GM06990 (cell line): ENCODE measurements around the gene BRD4.
A peak's percentile ranks its signal among the peaks of the same experiment; 100 is the strongest.

ENCODE experiments used
- DNase-seq: peaks from one replicate; pipeline ENCODE4 v3.0.0-alpha.2; 2011; ENCODE audit not compliant: insufficient read length; ENCODE audit errors: extremely low read depth
- H3K27me3 ChIP-seq: replicated peaks from 2 replicates; pipeline ENCODE4 v1.6.0; 2011; ENCODE audit warnings: low read length; ENCODE audit not compliant: control insufficient read depth, insufficient read depth
- H3K36me3 ChIP-seq: 2 replicates; pipeline ENCODE4 v1.5.1; 2011; ENCODE audit warnings: low read length; ENCODE audit not compliant: control insufficient read depth, insufficient read depth
- H3K4me3 ChIP-seq: replicated peaks from 2 replicates; pipeline ENCODE4 v1.5.1; 2011; ENCODE audit warnings: low read depth, mild to moderate bottlenecking, control low read depth, low read length
- TF ChIP-seq, protein P1 (sequence below): IDR thresholded peaks from 2 replicates; pipeline ENCODE4 v1.5.1; 2011; ENCODE audit warnings: low read length, control low read depth, mild to moderate bottlenecking, inconsistent platforms; ENCODE audit not compliant: insufficient read depth, poor library complexity, severe bottlenecking

Gene BRD4

DNA sequence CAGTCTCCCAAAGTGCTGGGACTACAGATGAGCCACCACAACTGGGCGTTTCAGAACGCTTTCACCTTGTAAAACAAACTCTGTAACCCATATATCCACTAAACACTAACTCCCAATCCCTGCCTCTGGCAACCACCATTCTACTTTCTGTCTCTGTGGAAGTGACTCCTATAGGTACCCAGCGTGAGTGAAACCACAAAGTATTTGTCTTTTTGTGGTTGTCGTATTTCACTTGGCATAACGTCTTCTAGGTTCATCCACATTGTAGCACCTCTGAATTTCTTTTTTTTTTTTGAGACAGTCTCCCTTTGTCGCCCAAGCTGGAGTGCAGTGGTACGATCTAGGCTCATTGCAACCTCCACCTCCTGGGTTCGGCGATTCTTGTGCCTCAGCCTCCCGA lies 44.8 kb downstream of the BRD4 start:
- H3K4me3 ChIP-seq: peak overlapping the region; percentile 27
- no peaks in the 10 kb centered on the region for H3K27me3 ChIP-seq
- no peak for DNase-seq
- TF ChIP-seq, protein P1, sequence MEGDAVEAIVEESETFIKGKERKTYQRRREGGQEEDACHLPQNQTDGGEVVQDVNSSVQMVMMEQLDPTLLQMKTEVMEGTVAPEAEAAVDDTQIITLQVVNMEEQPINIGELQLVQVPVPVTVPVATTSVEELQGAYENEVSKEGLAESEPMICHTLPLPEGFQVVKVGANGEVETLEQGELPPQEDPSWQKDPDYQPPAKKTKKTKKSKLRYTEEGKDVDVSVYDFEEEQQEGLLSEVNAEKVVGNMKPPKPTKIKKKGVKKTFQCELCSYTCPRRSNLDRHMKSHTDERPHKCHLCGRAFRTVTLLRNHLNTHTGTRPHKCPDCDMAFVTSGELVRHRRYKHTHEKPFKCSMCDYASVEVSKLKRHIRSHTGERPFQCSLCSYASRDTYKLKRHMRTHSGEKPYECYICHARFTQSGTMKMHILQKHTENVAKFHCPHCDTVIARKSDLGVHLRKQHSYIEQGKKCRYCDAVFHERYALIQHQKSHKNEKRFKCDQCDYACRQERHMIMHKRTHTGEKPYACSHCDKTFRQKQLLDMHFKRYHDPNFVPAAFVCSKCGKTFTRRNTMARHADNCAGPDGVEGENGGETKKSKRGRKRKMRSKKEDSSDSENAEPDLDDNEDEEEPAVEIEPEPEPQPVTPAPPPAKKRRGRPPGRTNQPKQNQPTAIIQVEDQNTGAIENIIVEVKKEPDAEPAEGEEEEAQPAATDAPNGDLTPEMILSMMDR: no peak
- peaks cover 2% of the 10 kb centered on the region; the same call in 1 of the 2 replicates for H3K36me3 ChIP-seq

- TF ChIP-seq, protein P1: no peak
- DNase-seq: no peak
- H3K36me3 ChIP-seq: peaks cover 2% of the 10 kb centered on the region; the same call in 1 of the 2 replicates
- no peaks in the 10 kb centered on the region for H3K27me3 ChIP-seq
- H3K4me3 ChIP-seq: no peak overlapping the region
Measured at GRCh38 chr19:15286688-15287365, 45.5 kb downstream of the BRD4 start.

- TF ChIP-seq, protein P1: no peak
- DNase-seq: peak; percentile 68
- H3K36me3 ChIP-seq: peaks cover 2% of the 10 kb centered on the region; the same call in 1 of the 2 replicates
- no peaks in the 10 kb centered on the region for H3K27me3 ChIP-seq
- peak overlapping the region; percentile 34; the same call in 1 of the 2 replicates for H3K4me3 ChIP-seq
Measured at GRCh38 chr19:15285896-15286591, 46.3 kb downstream of the BRD4 start.

GRCh38 chr19:15284896-15285295 lies 47.4 kb downstream of the BRD4 start:
- DNase-seq: no peak
- H3K27me3 ChIP-seq: no peaks in the 10 kb centered on the region
- TF ChIP-seq, protein P1: no peak
- H3K36me3 ChIP-seq: peaks cover 2% of the 10 kb centered on the region; the same call in 1 of the 2 replicates
- H3K4me3 ChIP-seq: no peak overlapping the region

DNA sequence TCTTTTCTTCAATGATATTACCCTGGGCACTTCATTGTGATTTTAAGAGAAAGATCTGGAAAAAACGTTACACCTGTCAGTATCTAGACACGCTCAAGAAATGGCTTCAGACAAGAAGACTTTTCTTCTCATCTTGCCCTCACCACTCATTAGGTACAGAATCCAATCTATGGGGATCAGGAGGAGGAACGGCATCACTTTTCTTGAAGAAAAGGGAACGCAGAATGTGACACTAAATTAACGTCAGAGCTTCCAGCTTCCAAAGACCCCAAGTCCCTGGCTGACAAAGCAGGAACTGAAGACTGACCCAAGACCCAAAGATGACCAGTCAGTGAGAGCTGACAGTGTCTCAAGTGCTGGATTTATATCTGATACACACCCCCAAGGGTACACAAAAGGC lies 48.2 kb downstream of the BRD4 start:
- DNase-seq: no peak
- TF ChIP-seq, protein P1: no peak
- H3K4me3 ChIP-seq: no peak overlapping the region
- peaks cover 2% of the 10 kb centered on the region; the same call in 1 of the 2 replicates for H3K36me3 ChIP-seq
- no peaks in the 10 kb centered on the region for H3K27me3 ChIP-seq
